Thyroid gland (tissue), 4 donors: ENCODE results near the gene CADPS.

Experiments
- POLR2A ChIP-seq, 2 donors: fragments of 450-650 bp; IDR thresholded peaks; one replicate each; pipeline ENCODE4 v1.6.1; 2017; ENCODE audit warnings: antibody characterized with exemption in 2 of 2, mild to moderate bottlenecking in 2 of 2, moderate library complexity in 1 of 2
- TF ChIP-seq, protein P1 (sequence below), 6 experiments: fragments of 200-600 bp in 3 of 6; fragments of 450-650 bp in 3 of 6; sonication (generic) in 3 of 6; IDR thresholded peaks; one replicate each; pipeline ENCODE4 v1.5.1; 2016 to 2019; ENCODE audit warnings: antibody characterized with exemption in 6 of 6, mild to moderate bottlenecking in 2 of 6, inconsistent platforms in 1 of 6, moderate library complexity in 1 of 6

DNA sequence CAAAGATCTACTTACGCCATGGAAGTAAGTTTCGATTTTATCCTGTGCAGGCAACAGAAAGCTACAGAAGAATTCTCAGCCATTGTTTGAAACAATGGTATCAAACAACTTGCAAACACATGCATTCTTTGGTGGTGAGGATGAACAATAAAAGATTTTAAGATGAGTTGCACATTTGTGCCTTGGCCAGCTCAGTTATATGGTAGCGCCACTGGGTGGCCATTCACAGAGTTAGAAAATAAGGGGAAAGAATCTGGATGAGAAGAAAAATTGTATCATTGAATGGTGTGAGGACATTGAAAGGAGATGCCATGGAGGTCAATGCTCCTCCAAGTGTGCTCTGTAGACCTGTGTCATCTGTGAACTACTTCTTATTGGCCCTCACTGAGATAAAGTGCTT is 11.6 kb downstream of the CADPS start:
- TF ChIP-seq, protein P1, sequence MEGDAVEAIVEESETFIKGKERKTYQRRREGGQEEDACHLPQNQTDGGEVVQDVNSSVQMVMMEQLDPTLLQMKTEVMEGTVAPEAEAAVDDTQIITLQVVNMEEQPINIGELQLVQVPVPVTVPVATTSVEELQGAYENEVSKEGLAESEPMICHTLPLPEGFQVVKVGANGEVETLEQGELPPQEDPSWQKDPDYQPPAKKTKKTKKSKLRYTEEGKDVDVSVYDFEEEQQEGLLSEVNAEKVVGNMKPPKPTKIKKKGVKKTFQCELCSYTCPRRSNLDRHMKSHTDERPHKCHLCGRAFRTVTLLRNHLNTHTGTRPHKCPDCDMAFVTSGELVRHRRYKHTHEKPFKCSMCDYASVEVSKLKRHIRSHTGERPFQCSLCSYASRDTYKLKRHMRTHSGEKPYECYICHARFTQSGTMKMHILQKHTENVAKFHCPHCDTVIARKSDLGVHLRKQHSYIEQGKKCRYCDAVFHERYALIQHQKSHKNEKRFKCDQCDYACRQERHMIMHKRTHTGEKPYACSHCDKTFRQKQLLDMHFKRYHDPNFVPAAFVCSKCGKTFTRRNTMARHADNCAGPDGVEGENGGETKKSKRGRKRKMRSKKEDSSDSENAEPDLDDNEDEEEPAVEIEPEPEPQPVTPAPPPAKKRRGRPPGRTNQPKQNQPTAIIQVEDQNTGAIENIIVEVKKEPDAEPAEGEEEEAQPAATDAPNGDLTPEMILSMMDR (IDR thresholded peaks at IDR 0.05) = no peak
- TF ChIP-seq POLR2A (IDR thresholded peaks at IDR 0.05) = no peak
